A549 treated with Mapracorat at 1 μM for 4 hours (cell line): ENCODE results near the gene KRTAP5-6. TPM values are rescaled to one million over a fixed set of nuclear protein-coding genes. Genes with fewer than 3 reads are reported as not detected.

ENCODE experiments used
- total RNA-seq: library from RNA; stranded (reverse); fragments of 200-300 nt; extraction: Qiagen RNA extraction; gene quantifications from 5 replicates; pipeline ENCODE4 v1.2.3, GENCODE V29; 2022

KRTAP5-6 gene
- total RNA-seq = not detected in 5 replicates

GRCh38 chr11:1696608-1697570 lies at the start of gene KRTAP5-6:
Gene KRTAP5-6 (plus strand): TSS chr11:1697195. CDS start chr11:1697246, 51 bp downstream.

Other genes with a start within 250 kb of the KRTAP5-6 start
- 40.5 to 47.5 TPM (median 42.1 TPM) in 5 replicates for gene MOB2, start 210.4 kb upstream of the KRTAP5-6 start, total RNA-seq
- 1.4 to 2.2 TPM (median 1.8 TPM) in 5 replicates for gene DUSP8, start 124.9 kb upstream of the KRTAP5-6 start, total RNA-seq
- not detected in 5 replicates for gene KRTAP5-1, start 111.9 kb upstream of the KRTAP5-6 start, total RNA-seq
- not detected in 5 replicates for gene KRTAP5-2, start 98.9 kb upstream of the KRTAP5-6 start, total RNA-seq
- gene KRTAP5-3, start 88.7 kb upstream of the KRTAP5-6 start, total RNA-seq = not detected in 5 replicates
- not detected in 5 replicates for gene KRTAP5-4, start 75.1 kb upstream of the KRTAP5-6 start, total RNA-seq
- gene KRTAP5-5, start 67.4 kb upstream of the KRTAP5-6 start, total RNA-seq = not detected in 5 replicates
- 1.0 to 2.1 TPM (median 1.3 TPM) in 5 replicates for gene IFITM10, start 53.4 kb downstream of the KRTAP5-6 start, total RNA-seq
- 349 to 542 TPM (median 490 TPM) in 5 replicates for gene CTSD, start 66.7 kb downstream of the KRTAP5-6 start, total RNA-seq
- gene SYT8, start 137.8 kb downstream of the KRTAP5-6 start, total RNA-seq = 0.12 to 0.49 TPM (median 0.26 TPM) in 5 replicates
- 0.23 TPM in 1 of 5 replicates, not detected in the others for gene TNNI2, start 141.8 kb downstream of the KRTAP5-6 start, total RNA-seq
- gene LSP1, start 155.9 kb downstream of the KRTAP5-6 start, total RNA-seq = 1.2 to 1.6 TPM (median 1.4 TPM) in 5 replicates
- gene PRR33, start 194.7 kb downstream of the KRTAP5-6 start, total RNA-seq = not detected in 5 replicates
- 0.24 TPM in 1 of 5 replicates, not detected in the others for gene TNNT3, start 222.5 kb downstream of the KRTAP5-6 start, total RNA-seq